Neural progenitor cell (in vitro differentiated cells): Measurements from ENCODE around the gene ST6GAL1. TPM values are rescaled to one million over a fixed set of nuclear protein-coding genes. Genes with fewer than 3 reads are reported as not detected.
"Not testable (repeated sequence)": the region's sequence is repeated elsewhere in the genome, so short reads cannot be mapped to it uniquely, and the experiment has no call there.

Experiments used
- DNase-seq: peaks from one replicate; pipeline ENCODE4 v3.0.0-alpha.2; 2016; ENCODE audit warnings: low spot score
- H2AFZ ChIP-seq: fragments of 200-600 bp; sonication (generic); replicated peaks from 2 replicates; pipeline ENCODE4 v1.6.1; 2016; ENCODE audit warnings: antibody characterized with exemption
- H3F3A ChIP-seq: fragments of 200-600 bp; sonication (generic); 2 replicates; pipeline ENCODE4 v1.6.1; 2016; ENCODE audit warnings: antibody characterized with exemption, low read depth
- H3K27ac ChIP-seq: fragments of 200-600 bp; sonication (generic); 2 replicates; pipeline ENCODE4 v1.5.1; 2016; ENCODE audit warnings: mild to moderate bottlenecking
- H3K27me3 ChIP-seq: fragments of 200-600 bp; sonication (generic); 2 replicates; pipeline ENCODE4 v1.6.1; 2016; ENCODE audit warnings: mild to moderate bottlenecking, moderate library complexity
- H3K36me3 ChIP-seq: fragments of 200-600 bp; sonication (generic); 2 replicates; pipeline ENCODE4 v1.5.1; 2016
- H3K4me1 ChIP-seq: fragments of 200-600 bp; sonication (generic); 2 replicates; pipeline ENCODE4 v1.6.1; 2016; ENCODE audit warnings: mixed run types
- H3K4me2 ChIP-seq: fragments of 200-600 bp; sonication (generic); 2 replicates; pipeline ENCODE4 v1.6.1; 2016
- H3K4me3 ChIP-seq: fragments of 200-600 bp; sonication (generic); 2 replicates; pipeline ENCODE4 v1.5.1; 2016
- H3K79me2 ChIP-seq: fragments of 200-600 bp; sonication (generic); 2 replicates; pipeline ENCODE4 v1.6.1; 2016; ENCODE audit warnings: low read depth
- H3K9ac ChIP-seq: fragments of 200-600 bp; sonication (generic); 2 replicates; pipeline ENCODE4 v1.6.1; 2016
- H3K9me3 ChIP-seq: fragments of 200-600 bp; sonication (generic); 2 replicates; pipeline ENCODE4 v1.5.1; 2016; ENCODE audit warnings: low read depth
- H4K20me1 ChIP-seq: fragments of 200-600 bp; sonication (generic); 2 replicates; pipeline ENCODE4 v1.6.1; 2016; ENCODE audit warnings: low read depth
- H3K27ac Mint-ChIP-seq: 3 replicates; pipeline ENCODE4 v1.8.0; 2021; ENCODE audit warnings: mixed read lengths
- H3K27me3 Mint-ChIP-seq: 2 replicates; pipeline ENCODE4 v1.8.0; 2022; ENCODE audit warnings: low read depth, mild to moderate bottlenecking, inconsistent platforms, moderate library complexity, mixed read lengths; ENCODE audit not compliant: insufficient read depth
- H3K36me3 Mint-ChIP-seq: 3 replicates; pipeline ENCODE4 v1.8.0; 2021; ENCODE audit warnings: mixed read lengths
- H3K4me1 Mint-ChIP-seq: 3 replicates; pipeline ENCODE4 v1.8.0; 2021; ENCODE audit warnings: mixed read lengths
- H3K4me3 Mint-ChIP-seq: 3 replicates; pipeline ENCODE4 v1.8.0; 2021; ENCODE audit warnings: mild to moderate bottlenecking, moderate library complexity, mixed read lengths
- H3K9me3 Mint-ChIP-seq: 3 replicates; pipeline ENCODE4 v1.8.0; 2020; ENCODE audit warnings: mixed read lengths
- EZH2 ChIP-seq: fragments of 200-600 bp; sonication (generic); IDR thresholded peaks from 2 replicates; pipeline ENCODE4 v1.6.1; 2017; ENCODE audit warnings: antibody characterized with exemption, mild to moderate bottlenecking, moderate library complexity
- EZH2phosphoT487 ChIP-seq: fragments of 200-600 bp; sonication (generic); IDR thresholded peaks from 2 replicates; pipeline ENCODE4 v1.6.1; 2017; ENCODE audit warnings: antibody characterized with exemption
- total RNA-seq: library from RNA; depleted of rRNA; stranded (reverse); fragments of >200 nt; gene quantifications from 2 replicates; pipeline ENCODE4 v1.2.3, GENCODE V29; 2015; ENCODE audit warnings: low replicate concordance
- TF ChIP-seq, protein P1 (sequence below): fragments of 200-600 bp; sonication (generic); IDR thresholded peaks from 2 replicates; pipeline ENCODE4 v1.5.1; 2017; ENCODE audit warnings: antibody characterized with exemption, mild to moderate bottlenecking

ST6GAL1 gene
- total RNA-seq, 1 donor from 2014 or later: 27.3 TPM

GRCh38 chr3:186883686-186884058, 46.7 kb upstream of the ST6GAL1 start:
- no peaks in the 10 kb centered on the region for H3K27me3 ChIP-seq

GRCh38 chr3:186884868-186885267, 45.5 kb upstream of the ST6GAL1 start:
- H3K4me2 ChIP-seq, H3K27me3 Mint-ChIP-seq, H3K27ac ChIP-seq, H3K9ac ChIP-seq, H4K20me1 ChIP-seq, H3K4me3 Mint-ChIP-seq, H3K9me3 ChIP-seq, H3K27me3 ChIP-seq, DNase-seq, H3K36me3 Mint-ChIP-seq, H3K36me3 ChIP-seq, H3K27ac Mint-ChIP-seq, H3K9me3 Mint-ChIP-seq, H3K4me3 ChIP-seq, H2AFZ ChIP-seq, H3K79me2 ChIP-seq: not testable (repeated sequence)
- peaks cover 28% of the 10 kb centered on the region for H3K4me1 Mint-ChIP-seq
- H3F3A ChIP-seq: peaks cover 12% of the 10 kb centered on the region
- peaks cover 19% of the 10 kb centered on the region for H3K4me1 ChIP-seq

More at GRCh38 chr3:186883686-186884058, 46.7 kb upstream of the ST6GAL1 start:
- TF ChIP-seq EZH2 (no peak), EZH2phosphoT487 (no peak)
- TF ChIP-seq, protein P1, sequence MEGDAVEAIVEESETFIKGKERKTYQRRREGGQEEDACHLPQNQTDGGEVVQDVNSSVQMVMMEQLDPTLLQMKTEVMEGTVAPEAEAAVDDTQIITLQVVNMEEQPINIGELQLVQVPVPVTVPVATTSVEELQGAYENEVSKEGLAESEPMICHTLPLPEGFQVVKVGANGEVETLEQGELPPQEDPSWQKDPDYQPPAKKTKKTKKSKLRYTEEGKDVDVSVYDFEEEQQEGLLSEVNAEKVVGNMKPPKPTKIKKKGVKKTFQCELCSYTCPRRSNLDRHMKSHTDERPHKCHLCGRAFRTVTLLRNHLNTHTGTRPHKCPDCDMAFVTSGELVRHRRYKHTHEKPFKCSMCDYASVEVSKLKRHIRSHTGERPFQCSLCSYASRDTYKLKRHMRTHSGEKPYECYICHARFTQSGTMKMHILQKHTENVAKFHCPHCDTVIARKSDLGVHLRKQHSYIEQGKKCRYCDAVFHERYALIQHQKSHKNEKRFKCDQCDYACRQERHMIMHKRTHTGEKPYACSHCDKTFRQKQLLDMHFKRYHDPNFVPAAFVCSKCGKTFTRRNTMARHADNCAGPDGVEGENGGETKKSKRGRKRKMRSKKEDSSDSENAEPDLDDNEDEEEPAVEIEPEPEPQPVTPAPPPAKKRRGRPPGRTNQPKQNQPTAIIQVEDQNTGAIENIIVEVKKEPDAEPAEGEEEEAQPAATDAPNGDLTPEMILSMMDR: no peak
- H2AFZ ChIP-seq: no peak overlapping the region
- H3K4me1 ChIP-seq: peaks cover 12% of the 10 kb centered on the region
- no peak overlapping the region for H3K4me3 Mint-ChIP-seq
- H3K27ac Mint-ChIP-seq: no peak overlapping the region
- H3F3A ChIP-seq: peaks cover 6% of the 10 kb centered on the region
- no peak for DNase-seq
- H3K27me3 Mint-ChIP-seq: peaks cover 8% of the 10 kb centered on the region
- peaks cover 20% of the 10 kb centered on the region for H3K4me1 Mint-ChIP-seq
- peaks cover 3% of the 10 kb centered on the region for H3K9me3 Mint-ChIP-seq
- no peak overlapping the region for H3K4me3 ChIP-seq
- H3K9ac ChIP-seq: no peak overlapping the region
- no peak overlapping the region for H3K4me2 ChIP-seq
- H3K36me3 Mint-ChIP-seq: no peaks in the 10 kb centered on the region
- H3K79me2 ChIP-seq: no peaks in the 10 kb centered on the region
- H4K20me1 ChIP-seq: no peaks in the 10 kb centered on the region
- no peak overlapping the region for H3K27ac ChIP-seq
- H3K9me3 ChIP-seq: no peaks in the 10 kb centered on the region
- H3K36me3 ChIP-seq: no peaks in the 10 kb centered on the region

GRCh38 chr3:186886202-186886981, 43.9 kb upstream of the ST6GAL1 start:
- Mint-ChIP-seq H3K27me3 (peaks cover 6% of the 10 kb centered on the region), H3K9me3 (peaks cover 3% of the 10 kb centered on the region), H3K4me3 (no peak overlapping the region), H3K36me3 (no peaks in the 10 kb centered on the region), H3K4me1 (peaks cover 28% of the 10 kb centered on the region), H3K27ac (no peak overlapping the region)
- Histone ChIP-seq H3K27me3 (no peaks in the 10 kb centered on the region), H3K79me2 (no peaks in the 10 kb centered on the region), H4K20me1 (no peaks in the 10 kb centered on the region), H3K4me3 (no peak overlapping the region), H3F3A (peaks cover 12% of the 10 kb centered on the region), H3K9me3 (no peaks in the 10 kb centered on the region), H3K4me2 (peak overlapping the region; percentile 45), H3K4me1 (peaks cover 19% of the 10 kb centered on the region), H3K27ac (no peak overlapping the region), H3K36me3 (no peaks in the 10 kb centered on the region), H3K9ac (no peak overlapping the region), H2AFZ (no peak overlapping the region)
- TF ChIP-seq EZH2phosphoT487: no peak
- TF ChIP-seq, protein P1: no peak
- TF ChIP-seq EZH2: no peak
- DNase-seq: no peak

- DNase-seq: not testable (repeated sequence)
Observed at GRCh38 chr3:186887507-186887938, 42.8 kb upstream of the ST6GAL1 start.

More at GRCh38 chr3:186887507-186887938, 42.8 kb upstream of the ST6GAL1 start:
- H3K4me1 Mint-ChIP-seq: peaks cover 28% of the 10 kb centered on the region
- not testable (repeated sequence) for H3K4me3 ChIP-seq, H3K9me3 Mint-ChIP-seq, H4K20me1 ChIP-seq, H3K27me3 Mint-ChIP-seq, H2AFZ ChIP-seq, H3K27ac Mint-ChIP-seq, H3K36me3 ChIP-seq, H3K27ac ChIP-seq, H3K4me2 ChIP-seq, H3K27me3 ChIP-seq, H3K9ac ChIP-seq, H3K36me3 Mint-ChIP-seq, H3K9me3 ChIP-seq, H3K79me2 ChIP-seq
- Histone ChIP-seq H3F3A (peaks cover 12% of the 10 kb centered on the region), H3K4me1 (peaks cover 19% of the 10 kb centered on the region)
- peak overlapping the region; percentile 22 for H3K4me3 Mint-ChIP-seq
